Gastroesophageal sphincter (tissue), 3 donors: ENCODE measurements around the gene FBXW7.

Experiments
- POLR2A ChIP-seq, 2 donors: fragments of 450-650 bp; IDR thresholded peaks; one replicate each; pipeline ENCODE4 v1.6.1; 2017; ENCODE audit warnings: antibody characterized with exemption in 2 of 2, mild to moderate bottlenecking in 2 of 2, moderate library complexity in 1 of 2
- TF ChIP-seq, protein P1 (sequence below), 4 experiments: fragments of 200-600 bp in 2 of 4; fragments of 450-650 bp in 2 of 4; sonication (generic) in 1 of 4; IDR thresholded peaks; one replicate each; pipeline ENCODE4 v1.5.1; 2017 to 2019; ENCODE audit warnings: antibody characterized with exemption in 4 of 4, mild to moderate bottlenecking in 2 of 4, moderate library complexity in 2 of 4

DNA sequence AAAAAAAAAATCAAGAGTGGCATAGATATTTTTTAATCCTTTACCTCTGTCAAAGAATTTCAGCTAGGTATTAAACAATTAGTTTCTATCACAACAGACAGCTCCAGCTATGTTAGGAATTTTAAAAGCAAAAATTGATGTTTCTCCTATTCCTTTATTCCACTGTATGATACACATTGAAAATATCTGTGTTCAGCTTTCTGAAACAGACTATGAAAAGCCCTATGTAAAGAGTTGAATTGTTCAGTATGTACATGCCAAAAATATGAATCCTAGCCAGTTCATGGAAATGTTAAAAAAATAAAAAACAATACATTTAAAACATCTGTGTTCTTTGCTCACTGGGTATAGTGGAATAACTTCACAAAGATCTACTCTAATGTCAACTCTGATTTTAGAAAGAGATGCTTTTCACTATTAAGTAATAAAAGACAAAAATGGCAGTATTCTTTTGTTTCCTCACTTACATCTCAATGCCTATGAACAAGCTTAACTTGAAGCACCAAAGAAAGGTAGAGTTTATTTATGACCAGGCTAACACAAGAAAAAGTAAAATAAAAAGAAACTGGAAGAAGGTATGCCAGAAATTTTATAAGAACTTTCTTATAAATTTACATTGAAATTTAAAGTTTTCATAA lies 32.1 kb downstream of the FBXW7 start:
- TF ChIP-seq, protein P1, sequence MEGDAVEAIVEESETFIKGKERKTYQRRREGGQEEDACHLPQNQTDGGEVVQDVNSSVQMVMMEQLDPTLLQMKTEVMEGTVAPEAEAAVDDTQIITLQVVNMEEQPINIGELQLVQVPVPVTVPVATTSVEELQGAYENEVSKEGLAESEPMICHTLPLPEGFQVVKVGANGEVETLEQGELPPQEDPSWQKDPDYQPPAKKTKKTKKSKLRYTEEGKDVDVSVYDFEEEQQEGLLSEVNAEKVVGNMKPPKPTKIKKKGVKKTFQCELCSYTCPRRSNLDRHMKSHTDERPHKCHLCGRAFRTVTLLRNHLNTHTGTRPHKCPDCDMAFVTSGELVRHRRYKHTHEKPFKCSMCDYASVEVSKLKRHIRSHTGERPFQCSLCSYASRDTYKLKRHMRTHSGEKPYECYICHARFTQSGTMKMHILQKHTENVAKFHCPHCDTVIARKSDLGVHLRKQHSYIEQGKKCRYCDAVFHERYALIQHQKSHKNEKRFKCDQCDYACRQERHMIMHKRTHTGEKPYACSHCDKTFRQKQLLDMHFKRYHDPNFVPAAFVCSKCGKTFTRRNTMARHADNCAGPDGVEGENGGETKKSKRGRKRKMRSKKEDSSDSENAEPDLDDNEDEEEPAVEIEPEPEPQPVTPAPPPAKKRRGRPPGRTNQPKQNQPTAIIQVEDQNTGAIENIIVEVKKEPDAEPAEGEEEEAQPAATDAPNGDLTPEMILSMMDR (IDR thresholded peaks at IDR 0.05): no peak
- no peak for TF ChIP-seq POLR2A (IDR thresholded peaks at IDR 0.05)
